GM21528 (cell line): ENCODE measurements around the gene DNAJB2.
A peak's percentile ranks its signal among the peaks of the same experiment; 100 is the strongest.
"Not testable (repeated sequence)": the region's sequence is repeated elsewhere in the genome, so short reads cannot be mapped to it uniquely, and the experiment has no call there.

Experiments used
- ATAC-seq: cut with Tn5 transposase; IDR thresholded peaks from one replicate; pipeline ENCODE4 v1.9.1; 2021; ENCODE audit warnings: mild to moderate bottlenecking, moderate library complexity; ENCODE audit not compliant: unreplicated experiment, low FRiP score

The DNAJB2 gene

DNA sequence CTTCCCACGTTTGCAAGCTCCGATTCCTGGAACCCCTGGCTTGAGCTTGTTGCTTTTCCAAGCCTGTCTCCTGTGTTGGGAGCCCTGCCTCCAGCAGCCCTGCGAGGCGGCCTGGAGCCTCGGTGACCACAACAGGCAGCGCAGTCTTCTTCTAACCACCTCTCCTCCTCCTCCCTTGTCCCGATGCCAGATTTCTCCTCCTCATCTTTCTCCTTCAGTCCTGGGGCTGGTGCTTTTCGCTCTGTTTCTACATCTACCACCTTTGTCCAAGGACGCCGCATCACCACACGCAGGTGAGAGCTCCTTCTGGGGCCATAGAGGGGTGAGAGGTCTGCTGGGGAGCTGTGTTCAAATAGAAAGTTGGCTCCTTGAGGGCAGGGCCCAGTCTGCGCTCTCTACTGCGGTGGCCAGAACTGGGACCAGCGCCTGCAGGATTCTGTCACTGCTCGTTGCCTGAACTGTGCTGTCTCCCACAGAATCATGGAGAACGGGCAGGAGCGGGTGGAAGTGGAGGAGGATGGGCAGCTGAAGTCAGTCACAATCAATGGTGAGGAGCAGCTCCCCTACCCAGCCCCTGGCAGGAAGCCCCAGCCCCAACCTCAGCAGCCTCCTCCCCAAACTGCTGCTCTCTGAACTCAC is 3.9 kb downstream of the DNAJB2 start:
- ATAC-seq = no peak

GRCh38 chr2:219284501-219285372 is 5.6 kb downstream of the DNAJB2 start:
- ATAC-seq = no peak

GRCh38 chr2:219285373-219285735 is 6.2 kb downstream of the DNAJB2 start:
- no peak for ATAC-seq

DNA sequence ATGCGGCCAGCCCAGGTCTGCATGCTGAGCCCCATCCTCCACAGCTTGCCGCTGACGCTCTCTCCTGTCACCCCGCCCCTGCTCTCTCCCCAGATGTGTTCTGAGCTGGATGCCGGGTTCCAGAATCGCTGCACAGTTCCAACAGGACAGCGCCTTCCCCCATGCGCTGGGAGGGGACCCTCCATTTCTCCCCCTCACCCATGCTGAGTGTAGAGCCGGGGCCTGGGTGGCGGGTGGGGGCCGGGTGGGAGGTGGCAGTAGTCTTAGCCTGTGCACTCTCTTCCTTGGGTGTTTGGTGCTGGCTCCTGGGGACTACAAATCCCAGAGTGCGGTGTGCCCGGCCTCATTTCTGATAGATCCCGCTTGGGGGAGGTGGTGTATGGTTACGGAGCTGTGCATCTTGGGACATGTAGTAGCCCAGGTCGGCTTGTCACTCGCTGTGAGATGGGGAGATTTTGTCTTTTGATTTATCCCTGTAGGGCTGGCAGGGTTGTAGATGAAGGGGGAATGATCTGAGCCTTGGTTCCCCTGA is 6.8 kb downstream of the DNAJB2 start:
- ATAC-seq = no peak

- no peak for ATAC-seq
These were observed 7.4 kb downstream of the DNAJB2 start for GRCh38 chr2:219286436-219287115.

DNA sequence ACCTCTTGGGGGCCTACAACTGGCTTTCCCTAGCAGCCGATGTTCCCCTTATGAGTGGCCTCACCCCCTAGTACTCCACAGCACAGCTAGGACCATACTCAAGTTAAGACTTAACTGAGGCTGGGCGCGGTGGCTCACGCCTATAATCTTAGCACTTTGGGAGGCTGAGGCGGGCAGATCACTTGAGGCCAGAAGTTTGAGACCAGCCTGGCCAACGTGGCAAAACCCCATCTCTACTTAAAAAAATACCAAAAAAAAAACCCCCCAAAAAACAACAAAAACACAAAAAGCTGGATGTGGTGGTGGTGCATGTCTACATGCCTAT is 7.9 kb downstream of the DNAJB2 start:
- ATAC-seq = not testable (repeated sequence)

- no peak for ATAC-seq
These were observed 8.6 kb downstream of the DNAJB2 start for GRCh38 chr2:219287580-219288265.

DNA sequence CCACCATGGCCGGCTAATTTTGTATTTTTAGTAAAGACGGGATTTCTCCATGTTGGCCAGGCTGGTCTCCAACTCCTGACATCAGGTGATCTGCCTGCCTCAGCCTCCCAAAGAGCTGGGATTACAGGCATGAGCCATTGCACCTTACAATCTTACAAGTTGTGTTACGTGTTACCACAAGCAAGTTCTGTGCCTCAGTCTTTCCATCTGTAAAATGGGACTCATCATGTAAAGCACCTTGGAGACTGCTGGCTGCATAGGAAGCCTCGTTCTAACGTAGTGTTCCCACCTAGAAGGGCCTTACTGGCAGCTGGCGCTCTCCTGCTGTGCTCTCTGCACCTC is 10.0 kb downstream of the DNAJB2 start:
- no peak for ATAC-seq

GRCh38 chr2:219289537-219290361 is 10.6 kb downstream of the DNAJB2 start:
- no peak for ATAC-seq

- ATAC-seq = no peak
These were observed 11.4 kb downstream of the DNAJB2 start for GRCh38 chr2:219290381-219291171.

- ATAC-seq = no peak
These were observed 12.2 kb downstream of the DNAJB2 start for GRCh38 chr2:219291394-219291793.

GRCh38 chr2:219291910-219292490 is 12.8 kb downstream of the DNAJB2 start:
- no peak for ATAC-seq

- ATAC-seq = no peak
These were observed 13.4 kb downstream of the DNAJB2 start for GRCh38 chr2:219292616-219293015.

DNA sequence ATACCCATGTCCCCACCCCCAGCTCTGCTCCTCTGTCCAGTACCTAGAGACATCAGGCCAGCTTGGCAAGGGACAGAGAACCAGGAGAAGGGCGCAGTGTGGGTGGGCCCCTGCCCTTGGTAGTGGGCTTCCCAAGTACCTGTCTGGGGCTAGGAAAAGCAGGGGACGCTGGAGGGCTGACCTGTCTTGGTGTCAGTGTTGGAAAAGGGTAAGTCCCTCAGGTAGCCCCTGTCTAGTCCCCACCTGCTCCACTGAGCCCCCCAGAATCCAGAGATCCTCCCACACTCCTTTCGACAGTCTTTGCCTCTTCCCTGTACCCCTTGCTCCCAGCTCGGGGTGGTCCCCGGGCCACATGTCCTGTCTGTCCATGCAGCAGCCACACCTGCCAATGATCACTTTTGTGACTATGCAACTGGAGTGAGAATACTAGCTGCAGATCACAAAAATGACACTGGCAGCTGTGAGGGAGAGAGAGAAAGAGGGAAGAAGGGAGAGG is 14.6 kb downstream of the DNAJB2 start:
- no peak for ATAC-seq

DNA sequence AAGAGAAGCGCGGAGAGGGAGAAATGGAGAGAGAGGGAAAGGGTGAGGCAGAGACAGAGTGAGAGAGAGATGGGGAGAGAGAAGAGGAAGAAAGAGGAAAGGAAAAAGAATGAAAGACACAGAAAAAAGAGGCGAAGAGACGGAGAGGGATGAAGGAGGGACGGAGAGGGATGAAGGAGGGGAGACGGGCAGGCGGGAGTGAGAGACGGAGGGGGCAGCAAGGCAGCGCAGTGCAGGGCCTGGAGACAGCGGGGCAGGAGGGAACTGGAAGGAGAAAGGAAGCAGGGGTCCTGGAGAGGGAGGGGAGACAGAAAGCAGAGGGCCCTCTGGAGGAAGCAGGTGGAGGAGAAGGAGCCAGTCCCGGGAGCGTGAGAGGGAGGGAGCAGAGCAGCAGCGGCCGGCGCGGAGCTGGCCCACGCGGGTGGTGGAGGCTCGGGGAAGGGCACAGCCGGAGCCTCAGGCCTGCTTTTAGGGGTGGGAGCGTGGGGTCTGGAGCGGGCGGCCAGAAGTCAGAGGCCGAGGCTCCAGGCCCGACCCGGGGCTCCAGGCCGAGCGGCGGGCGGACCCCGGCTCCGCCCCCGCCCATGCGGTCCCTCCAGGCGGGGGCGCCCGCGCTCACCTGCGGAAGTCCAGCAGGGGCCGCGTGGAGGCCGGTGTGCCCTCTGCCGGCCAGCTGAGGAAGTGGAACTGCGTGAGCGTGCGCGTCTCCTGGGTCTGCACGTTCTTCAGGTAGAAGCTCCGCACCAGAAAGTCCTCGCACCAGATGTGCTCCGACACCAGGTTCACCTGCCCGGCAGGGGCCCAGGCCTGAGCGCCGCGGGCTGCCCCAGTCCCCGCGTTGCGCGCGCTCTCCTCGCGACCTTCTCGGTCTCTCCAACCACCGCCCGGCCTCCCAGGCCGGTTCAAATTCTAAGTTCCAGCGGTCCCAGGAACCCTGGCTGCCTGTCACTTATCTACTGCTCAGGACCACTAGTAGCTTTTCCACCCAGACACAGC is 15.5 kb downstream of the DNAJB2 start:
- ATAC-seq = peak; percentile 88

- ATAC-seq = no peak
These were observed 17.0 kb downstream of the DNAJB2 start for GRCh38 chr2:219296142-219296541.

GRCh38 chr2:219296631-219297391 is 17.6 kb downstream of the DNAJB2 start:
- no peak for ATAC-seq
